GM13976 (cell line): ENCODE results near the gene KRT27.
"Not testable (repeated sequence)": the region's sequence is repeated elsewhere in the genome, so short reads cannot be mapped to it uniquely, and the experiment has no call there.

Source experiments
- DNase-seq: peaks from one replicate; pipeline ENCODE4 v3.0.0; 2012; ENCODE audit warnings: low spot score
- CTCF ChIP-seq: IDR thresholded peaks from 2 replicates; pipeline ENCODE4 v1.5.1; 2012; ENCODE audit warnings: borderline replicate concordance, mild to moderate bottlenecking; ENCODE audit not compliant: insufficient read depth; ENCODE audit errors: extremely low read depth, missing control alignments, control extremely low read depth
- in situ Hi-C: fragments of 300-500 bp; cut with MboI; formaldehyde crosslinking; loops from one replicate; pipeline ENCODE4 v1.12.0; 2022; ENCODE audit warnings: low sequenced_read_pairs, mixed read lengths, inconsistent platforms; ENCODE audit not compliant: unreplicated experiment

Gene KRT27

GRCh38 chr17:40753804-40754203 lies 28.5 kb downstream of the KRT27 start:
- TF ChIP-seq CTCF, result no peak
- in situ Hi-C loops, result no loop called here
- no peak for DNase-seq

- TF ChIP-seq CTCF, result no peak
- DNase-seq, result no peak
- in situ Hi-C loops, result no loop called here
Observed at GRCh38 chr17:40751065-40751464, 31.3 kb downstream of the KRT27 start.

- in situ Hi-C loops, result no loop called here
- no peak for TF ChIP-seq CTCF
- DNase-seq, result no peak
Observed at GRCh38 chr17:40750391-40750790, 32.0 kb downstream of the KRT27 start.

- DNase-seq, in situ Hi-C loops: not testable (repeated sequence)
Observed at GRCh38 chr17:40748666-40749065, 33.7 kb downstream of the KRT27 start.

- no peak for DNase-seq
- in situ Hi-C loops, result no loop called here
- no peak for TF ChIP-seq CTCF
Observed at GRCh38 chr17:40738553-40738952, 43.8 kb downstream of the KRT27 start.

GRCh38 chr17:40735016-40735415 lies 47.3 kb downstream of the KRT27 start:
- DNase-seq, result no peak
- in situ Hi-C loops, result no loop called here
- no peak for TF ChIP-seq CTCF

GRCh38 chr17:40734018-40734417 lies 48.3 kb downstream of the KRT27 start:
- no peak for TF ChIP-seq CTCF
- in situ Hi-C loops, result no loop called here
- no peak for DNase-seq
